ENCODE measurements around the gene ABCF1. TPM values are rescaled to one million over a fixed set of nuclear protein-coding genes. Genes with fewer than 3 reads are reported as not detected.
A peak's percentile ranks its signal among the peaks of the same experiment; 100 is the strongest.
"Not testable (repeated sequence)": the region's sequence is repeated elsewhere in the genome, so short reads cannot be mapped to it uniquely, and the experiment has no call there.

The ABCF1 gene
- total RNA-seq, 2 experiments from 2014 or later: 86.1 to 88.0 TPM

DNA sequence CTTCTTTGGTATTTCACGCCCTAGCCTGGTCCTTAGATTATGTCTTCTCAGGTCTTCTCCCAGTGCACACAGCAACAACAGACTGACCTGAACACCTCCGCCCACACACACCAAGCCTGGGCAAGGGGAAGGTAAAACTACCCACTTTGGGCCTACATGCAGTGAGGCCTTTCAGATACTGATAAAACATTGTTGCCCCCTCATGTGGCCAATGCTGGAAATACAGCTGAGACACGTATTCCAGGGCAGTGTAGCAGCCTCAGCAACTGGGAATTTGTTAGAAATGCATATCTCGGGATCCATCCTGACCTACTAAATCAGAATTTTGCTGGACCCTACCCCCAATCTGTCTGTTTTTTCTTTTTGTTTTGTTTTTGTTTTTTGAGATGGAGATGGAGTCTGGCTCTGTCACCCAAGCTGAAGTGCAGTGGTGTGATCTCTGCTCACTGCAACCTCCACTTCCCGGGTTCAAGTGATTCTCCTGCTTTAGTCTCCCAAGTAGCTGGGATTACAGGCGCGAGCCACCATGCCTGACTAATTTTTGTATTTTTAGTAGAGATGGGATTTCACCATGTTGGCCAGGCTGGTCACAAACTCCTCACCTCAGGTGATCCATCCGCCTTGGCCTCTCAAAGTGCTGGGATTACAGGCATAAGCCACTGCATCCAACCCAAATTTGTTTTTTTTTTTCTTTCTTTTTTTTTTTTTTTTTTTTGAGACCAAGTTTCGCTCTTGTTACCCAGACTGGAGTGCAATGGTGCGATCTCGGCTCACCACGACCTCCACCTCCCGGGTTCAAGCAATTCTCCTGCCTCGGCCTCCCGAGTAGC lies 26.3 kb downstream of the ABCF1 start:
- intact Hi-C loops (cut with DNase I, micrococcal nuclease): loop anchor here (1.0 kb wide), 2 partner anchors 56 to 114 kb away; no protein-coding TSS in a partner anchor
- H3K27me3 Mint-ChIP-seq; H3K27ac ChIP-seq (ENCODE audit: low read depth in 1 of 2, low read length in 2 of 2); H3K4me3 ChIP-seq (ENCODE audit: low read length); H3K9me3 Mint-ChIP-seq; H3K9me3 ChIP-seq (ENCODE audit: control insufficient read depth in 1 of 2, insufficient read depth in 1 of 2, low read length in 2 of 2); H3K27me3 ChIP-seq (ENCODE audit: control insufficient read depth in 1 of 2, insufficient read depth in 2 of 2, low read length in 2 of 2); H3K4me3 Mint-ChIP-seq: not testable (repeated sequence)
- DNase-seq: peak; percentile 63 to 86 (median 78)
- Mint-ChIP-seq H3K36me3 (ENCODE audit: low read depth) (peaks cover 57% of the 10 kb centered on the region), H3K27ac (peak overlapping the region; percentile 34), H3K4me1 (ENCODE audit: low read depth) (peaks cover 21% of the 10 kb centered on the region)
- CTCF ChIA-PET: interaction anchor here (0.7 to 7.0 kb wide), 19 partner anchors 10 to 144 kb away, joined by 3 to 86 read pairs (median 5); partner anchors contain the start of genes ABCF1, MRPS18B and PPP1R10
- Histone ChIP-seq H3K4me1 (ENCODE audit: insufficient read depth, low read length) (peaks cover 14% of the 10 kb centered on the region), H3K36me3 (ENCODE audit: insufficient read depth, low read length) (peaks cover 40% of the 10 kb centered on the region)
- POLR2A ChIA-PET: interaction anchor here (0.7 to 7.2 kb wide), 20 partner anchors 10 to 497 kb away, joined by 3 to 135 read pairs (median 4); partner anchors contain the start of genes ABCF1, DHX16 and PRR3
- peak; percentile 95 for ATAC-seq (ENCODE audit: poor library complexity)
- peak; percentile 87 for TF ChIP-seq CTCF (IDR thresholded peaks at IDR 0.05)

GRCh38 chr6:30598912-30599624 lies 27.8 kb downstream of the ABCF1 start:
- Mint-ChIP-seq H3K9me3 (no peaks in the 10 kb centered on the region), H3K36me3 (ENCODE audit: low read depth) (peaks cover 60% of the 10 kb centered on the region), H3K4me1 (ENCODE audit: low read depth) (peaks cover 32% of the 10 kb centered on the region), H3K27me3 (no peaks in the 10 kb centered on the region), H3K27ac (no peak overlapping the region), H3K4me3 (no peak overlapping the region)
- no peaks in the 10 kb centered on the region for H3K9me3 ChIP-seq (ENCODE audit: control insufficient read depth in 1 of 2, insufficient read depth in 1 of 2, low read length in 2 of 2)
- peaks cover 46% of the 10 kb centered on the region for H3K36me3 ChIP-seq (ENCODE audit: insufficient read depth, low read length)
- no peak for ATAC-seq (ENCODE audit: poor library complexity)
- ChIA-PET POLR2A (interaction anchor here (0.6 to 7.2 kb wide), 11 partner anchors 11 to 118 kb away, joined by 3 to 135 read pairs (median 4); partner anchors contain the start of genes MRPS18B and PPP1R10), CTCF (interaction anchor here (0.6 to 7.0 kb wide), 5 partner anchors 16 to 132 kb away, joined by 3 to 86 read pairs (median 4); no protein-coding TSS in a partner anchor)
- no peak for TF ChIP-seq CTCF (IDR thresholded peaks at IDR 0.05)
- H3K27ac ChIP-seq (ENCODE audit: low read depth in 1 of 2, low read length in 2 of 2): no peak overlapping the region
- no peak overlapping the region for H3K4me3 ChIP-seq (ENCODE audit: low read length)
- H3K4me1 ChIP-seq (ENCODE audit: insufficient read depth, low read length): peaks cover 14% of the 10 kb centered on the region
- no peaks in the 10 kb centered on the region for H3K27me3 ChIP-seq (ENCODE audit: control insufficient read depth in 1 of 2, insufficient read depth in 2 of 2, low read length in 2 of 2)
- DNase-seq: no peak
- intact Hi-C loops (cut with DNase I, micrococcal nuclease): no loop called here

DNA sequence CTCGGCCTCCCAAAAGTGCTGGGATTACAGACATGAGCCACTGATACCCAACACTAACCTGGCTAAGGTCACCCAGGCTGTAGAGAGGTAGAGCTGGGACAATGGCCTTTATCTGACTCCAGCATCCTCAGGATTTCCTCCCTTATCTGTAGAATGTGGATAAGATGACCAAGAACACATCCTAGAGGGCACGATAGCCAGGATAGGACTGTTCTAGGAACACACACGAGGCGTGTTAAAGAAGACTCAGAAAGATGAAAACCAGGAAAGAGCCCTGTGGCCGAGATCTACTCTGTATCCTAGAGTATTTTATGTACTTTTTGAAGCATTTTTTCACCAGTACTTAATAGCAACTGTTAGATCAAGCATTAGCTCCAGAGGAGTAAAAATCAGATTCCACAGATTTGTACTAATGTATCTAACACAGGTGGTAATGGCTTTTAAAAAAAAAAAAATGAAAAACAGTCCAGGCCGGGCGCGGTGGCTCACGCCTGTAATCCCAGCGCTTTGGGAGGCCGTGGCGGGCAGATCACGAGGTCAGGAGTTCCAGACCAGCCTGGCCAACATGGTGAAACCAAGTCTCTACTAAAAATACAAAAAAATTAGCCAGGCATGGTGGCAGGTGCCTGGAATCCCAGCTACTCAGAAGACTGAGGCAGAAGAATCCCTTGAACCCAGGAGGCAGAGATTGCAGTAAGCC lies 28.5 kb downstream of the ABCF1 start:
- no peak for ATAC-seq (ENCODE audit: poor library complexity)
- Mint-ChIP-seq H3K27ac (no peak overlapping the region), H3K27me3 (no peaks in the 10 kb centered on the region), H3K36me3 (ENCODE audit: low read depth) (peaks cover 60% of the 10 kb centered on the region), H3K4me3 (no peak overlapping the region), H3K4me1 (ENCODE audit: low read depth) (peaks cover 35% of the 10 kb centered on the region), H3K9me3 (no peaks in the 10 kb centered on the region)
- no peak overlapping the region for H3K27ac ChIP-seq (ENCODE audit: low read depth in 1 of 2, low read length in 2 of 2)
- H3K4me1 ChIP-seq (ENCODE audit: insufficient read depth, low read length): peaks cover 14% of the 10 kb centered on the region
- H3K9me3 ChIP-seq (ENCODE audit: control insufficient read depth in 1 of 2, insufficient read depth in 1 of 2, low read length in 2 of 2): no peaks in the 10 kb centered on the region
- DNase-seq: no peak
- ChIA-PET POLR2A (interaction anchor here (0.8 to 7.2 kb wide), 4 partner anchors 14 to 106 kb away, joined by 3 to 135 read pairs (median 6); partner anchors contain the start of gene PRR3), CTCF (interaction anchor here (0.6 to 3.7 kb wide), 5 partner anchors 15 to 146 kb away, joined by 3 to 42 read pairs (median 4); no protein-coding TSS in a partner anchor)
- no peak overlapping the region for H3K4me3 ChIP-seq (ENCODE audit: low read length)
- peaks cover 46% of the 10 kb centered on the region for H3K36me3 ChIP-seq (ENCODE audit: insufficient read depth, low read length)
- TF ChIP-seq CTCF (IDR thresholded peaks at IDR 0.05): no peak
- intact Hi-C loops (cut with DNase I, micrococcal nuclease): no loop called here
- no peaks in the 10 kb centered on the region for H3K27me3 ChIP-seq (ENCODE audit: control insufficient read depth in 1 of 2, insufficient read depth in 2 of 2, low read length in 2 of 2)
